Large intestine (tissue), 3 donors: ENCODE results near the gene FZD8. TPM values are rescaled to one million over a fixed set of nuclear protein-coding genes. Genes with fewer than 3 reads are reported as not detected.

Experiments
- DNase-seq, 2 donors: peaks; one replicate each; pipeline versions ENCODE4 v3.0.0 to v3.0.0-alpha.2; 2013
- H3K27ac ChIP-seq: one replicate; pipeline ENCODE4 v1.5.1; 2013; ENCODE audit warnings: low read length
- H3K27me3 ChIP-seq: 2 replicates; pipeline ENCODE4 v1.6.1; 2013; ENCODE audit warnings: low read length; ENCODE audit not compliant: control insufficient read depth, insufficient read depth
- H3K36me3 ChIP-seq: 2 replicates; pipeline ENCODE4 v1.6.1; 2013; ENCODE audit warnings: low read length; ENCODE audit not compliant: control insufficient read depth, insufficient read depth
- H3K4me1 ChIP-seq: one replicate; pipeline ENCODE4 v1.6.1; 2013; ENCODE audit warnings: low read length; ENCODE audit not compliant: control insufficient read depth, insufficient read depth
- H3K4me3 ChIP-seq: one replicate; pipeline ENCODE4 v1.5.1; 2013; ENCODE audit warnings: low read length
- H3K9me3 ChIP-seq: one replicate; pipeline ENCODE4 v1.6.1; 2013; ENCODE audit warnings: mild to moderate bottlenecking, low read depth, low read length, moderate library complexity; ENCODE audit not compliant: control insufficient read depth
- WGBS: methylation state at CpG from one replicate; pipeline ENCODE4 v1.1.5; 2013; ENCODE audit warnings: low lambda C conversion rate; ENCODE audit not compliant: insufficient coverage; 5-methylcytosine and 5-hydroxymethylcytosine counted together
- polyA plus RNA-seq: library from polyadenylated mRNA; unstranded; fragments of 120-200 nt; gene quantifications from one replicate; pipeline ENCODE4 v1.2.1, GENCODE V29; 2013

The FZD8 gene
- polyA plus RNA-seq, 1 donor, result 5.5 TPM

- no peaks in the 10 kb centered on the region for H3K36me3 ChIP-seq
- H3K4me3 ChIP-seq, result no peak overlapping the region
- no peak overlapping the region for H3K27ac ChIP-seq
- peaks cover 30% of the 10 kb centered on the region for H3K27me3 ChIP-seq
- peaks cover 3% of the 10 kb centered on the region for H3K9me3 ChIP-seq
- peak; percentile 43 to 56 for DNase-seq
- WGBS, result 19% methylated on average over 2 of the region's 6 CpGs
- H3K4me1 ChIP-seq, result no peaks in the 10 kb centered on the region
These were observed 6.5 kb downstream of the FZD8 start for GRCh38 chr10:35635576-35635975.

DNA sequence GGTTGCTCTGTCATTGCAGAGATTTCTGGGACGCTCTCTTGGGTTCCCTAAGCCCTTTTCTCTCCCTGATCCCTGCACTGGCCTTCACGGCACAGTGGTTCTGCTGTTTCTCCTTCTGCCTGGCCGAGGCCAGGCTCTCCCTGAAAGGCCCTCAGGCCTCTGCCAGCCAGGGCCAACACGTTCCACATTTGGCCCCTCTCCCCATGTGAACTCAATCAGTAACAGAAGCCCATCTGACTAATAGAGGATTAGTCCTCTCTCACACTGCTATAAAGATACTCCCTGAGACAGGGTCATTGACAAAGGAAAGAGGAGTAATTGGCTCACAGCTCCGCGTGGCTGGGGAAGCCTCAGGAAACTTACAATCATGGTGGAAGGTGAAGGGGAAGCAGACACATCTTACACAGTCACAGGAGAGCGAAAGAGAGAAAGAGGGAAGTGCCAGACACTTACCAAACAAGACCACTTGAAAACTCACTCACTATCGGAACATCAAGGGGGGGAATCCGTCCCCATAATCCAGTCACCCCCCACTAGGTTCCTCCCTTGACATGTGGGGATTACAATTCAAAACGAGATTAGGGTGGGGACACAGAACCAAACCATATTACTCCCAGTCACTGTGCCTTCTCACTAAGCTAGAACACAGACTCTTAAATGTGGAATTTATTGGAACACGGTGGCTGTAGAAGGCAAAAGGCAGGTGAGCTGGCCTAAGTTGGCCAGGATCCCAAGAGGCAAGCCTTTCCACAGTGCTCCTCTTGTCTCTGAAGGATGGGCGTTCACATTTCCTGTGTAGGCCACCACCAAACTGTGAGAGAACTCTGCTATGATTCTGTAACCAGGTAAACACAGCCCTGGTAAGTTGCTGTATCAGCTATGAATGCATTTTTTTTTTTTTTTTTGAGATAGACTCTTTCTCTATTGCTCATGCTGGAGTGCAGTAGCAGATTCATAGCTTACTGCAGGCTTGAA, 8.8 kb downstream of the FZD8 start:
- H3K27me3 ChIP-seq, result peaks cover 17% of the 10 kb centered on the region
- no peaks in the 10 kb centered on the region for H3K4me1 ChIP-seq
- DNase-seq, result no peak
- H3K4me3 ChIP-seq, result no peak overlapping the region
- no peak overlapping the region for H3K27ac ChIP-seq
- no CpG with 5 or more reads among the region's 12 CpGs for whole genome bisulfite sequencing
- H3K9me3 ChIP-seq, result no peaks in the 10 kb centered on the region
- H3K36me3 ChIP-seq, result no peaks in the 10 kb centered on the region

GRCh38 chr10:35632027-35632426, 10.1 kb downstream of the FZD8 start:
- Histone ChIP-seq H3K27ac (no peak overlapping the region), H3K9me3 (no peaks in the 10 kb centered on the region), H3K27me3 (peaks cover 6% of the 10 kb centered on the region), H3K4me1 (no peaks in the 10 kb centered on the region), H3K4me3 (no peak overlapping the region), H3K36me3 (no peaks in the 10 kb centered on the region)
- no peak for DNase-seq

GRCh38 chr10:35631404-35631803, 10.7 kb downstream of the FZD8 start:
- no peak overlapping the region for H3K4me3 ChIP-seq
- WGBS, result no CpG with 5 or more reads among the region's 1 CpG
- no peak for DNase-seq
- no peaks in the 10 kb centered on the region for H3K36me3 ChIP-seq
- no peaks in the 10 kb centered on the region for H3K4me1 ChIP-seq
- H3K9me3 ChIP-seq, result no peaks in the 10 kb centered on the region
- peaks cover 2% of the 10 kb centered on the region for H3K27me3 ChIP-seq
- no peak overlapping the region for H3K27ac ChIP-seq

DNA sequence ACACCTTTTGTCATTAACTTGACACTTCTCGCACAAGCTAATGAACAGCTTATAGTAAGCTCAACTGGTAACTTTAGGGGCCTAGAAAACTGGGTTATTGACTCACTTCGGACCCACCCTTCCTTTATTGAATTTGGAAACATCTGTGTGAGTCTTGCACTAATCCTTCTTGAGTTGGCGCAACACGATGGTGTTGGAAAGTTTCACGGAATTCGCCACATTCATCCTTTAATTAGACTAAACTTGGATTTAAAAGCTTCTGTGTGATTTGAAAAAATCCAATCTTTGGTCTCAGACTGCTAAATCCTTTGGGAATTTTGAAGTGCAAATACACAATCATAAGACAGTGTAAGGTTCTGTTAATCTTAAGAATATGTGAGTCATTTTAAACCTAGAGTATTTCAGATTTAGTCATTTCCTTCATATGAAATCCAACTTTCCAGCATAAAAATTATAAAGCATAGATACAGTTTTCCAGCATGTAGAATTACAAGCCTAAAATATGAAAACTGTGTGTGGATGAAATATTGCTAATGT, 15.1 kb downstream of the FZD8 start:
- H3K36me3 ChIP-seq, result no peaks in the 10 kb centered on the region
- no peaks in the 10 kb centered on the region for H3K4me1 ChIP-seq
- no peak overlapping the region for H3K27ac ChIP-seq
- H3K4me3 ChIP-seq, result no peak overlapping the region
- no peak for DNase-seq
- H3K27me3 ChIP-seq, result peaks cover 2% of the 10 kb centered on the region
- no peaks in the 10 kb centered on the region for H3K9me3 ChIP-seq
- 40% methylated on average over 1 of the region's 6 CpGs for WGBS

DNA sequence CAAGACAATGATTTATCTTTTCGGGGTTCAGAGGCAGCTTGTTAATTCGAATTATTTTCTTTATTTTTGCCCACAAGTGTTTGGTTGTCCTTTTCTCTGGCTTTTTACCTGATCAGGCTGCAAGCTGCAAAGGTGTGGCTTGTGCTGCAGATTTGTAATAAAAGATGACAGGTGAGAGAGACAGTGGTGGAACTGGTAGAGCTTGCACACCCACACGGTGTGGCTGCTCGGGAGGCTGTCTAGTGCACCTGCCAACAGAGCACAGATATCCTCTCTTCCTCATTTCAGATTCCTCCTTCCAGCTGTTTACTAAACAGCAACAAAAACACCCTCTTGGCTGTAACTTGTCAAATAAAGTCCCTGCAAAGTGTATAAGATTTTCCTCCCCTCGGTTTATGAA, 27.8 kb downstream of the FZD8 start:
- 87% methylated on average over 3 of the region's 5 CpGs for WGBS

DNA sequence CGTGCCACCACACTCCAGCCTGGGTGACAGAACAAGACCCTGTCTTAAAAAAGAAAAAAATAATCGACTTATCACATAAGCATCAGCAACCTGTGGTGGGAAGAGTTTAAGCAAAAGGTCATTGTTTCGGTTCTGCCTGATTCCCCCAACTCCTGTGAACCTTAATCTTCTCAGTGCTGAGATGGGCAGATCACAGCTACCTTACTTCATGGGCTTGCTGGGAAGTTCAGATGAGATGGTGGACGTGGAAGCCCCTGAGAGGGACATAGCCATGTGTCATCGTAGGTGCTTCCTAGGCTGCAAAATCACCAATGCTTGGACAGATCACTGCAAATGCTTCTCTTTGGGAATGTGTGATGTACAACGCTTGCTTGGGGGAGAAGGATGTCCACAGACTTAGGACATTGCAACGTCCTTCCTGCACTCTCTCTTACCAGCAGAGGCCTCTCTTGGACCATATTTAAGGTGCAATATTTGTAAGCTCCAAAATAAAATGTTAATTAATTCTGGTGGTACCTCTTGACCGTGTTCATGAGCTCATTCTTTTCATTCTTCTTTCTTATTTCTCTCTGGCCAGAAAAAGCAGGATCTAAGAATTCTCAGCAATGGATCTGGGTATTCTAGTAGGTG, 28.4 kb downstream of the FZD8 start:
- Histone ChIP-seq H3K27ac (no peak overlapping the region), H3K9me3 (no peaks in the 10 kb centered on the region), H3K4me3 (no peak overlapping the region), H3K4me1 (no peaks in the 10 kb centered on the region), H3K36me3 (no peaks in the 10 kb centered on the region), H3K27me3 (peaks cover 12% of the 10 kb centered on the region)
- no peak for DNase-seq
- WGBS, result 100% methylated on average over 1 of the region's 8 CpGs

More for the DNA sequence above, 27.8 kb downstream of the FZD8 start:
- peaks cover 7% of the 10 kb centered on the region for H3K27me3 ChIP-seq
- H3K4me3 ChIP-seq, result no peak overlapping the region
- H3K4me1 ChIP-seq, result no peaks in the 10 kb centered on the region
- H3K27ac ChIP-seq, result no peak overlapping the region
- H3K36me3 ChIP-seq, result no peaks in the 10 kb centered on the region
- H3K9me3 ChIP-seq, result no peaks in the 10 kb centered on the region
- DNase-seq, result no peak

DNA sequence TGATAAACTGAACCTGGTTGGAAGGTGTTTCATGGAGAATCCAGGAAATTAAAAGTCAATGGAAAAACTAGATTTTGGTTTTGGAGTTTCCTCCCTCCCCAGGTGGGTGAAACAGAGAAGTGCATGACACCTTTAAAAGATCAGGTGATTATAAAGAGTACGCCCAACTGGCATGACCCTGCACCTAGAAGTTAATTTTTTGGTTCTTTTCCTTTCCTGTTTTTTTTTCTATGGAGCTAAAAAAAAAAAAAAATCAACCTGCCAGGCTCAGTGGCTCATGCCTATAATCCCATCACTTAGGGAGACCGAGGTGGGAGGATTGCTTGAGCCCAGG, 29.0 kb downstream of the FZD8 start:
- H3K36me3 ChIP-seq, result no peaks in the 10 kb centered on the region
- peaks cover 4% of the 10 kb centered on the region for H3K9me3 ChIP-seq
- no peak overlapping the region for H3K27ac ChIP-seq
- WGBS, result no CpG with 5 or more reads among the region's 2 CpGs
- H3K4me1 ChIP-seq, result no peaks in the 10 kb centered on the region
- no peak overlapping the region for H3K4me3 ChIP-seq
- H3K27me3 ChIP-seq, result peaks cover 18% of the 10 kb centered on the region
- DNase-seq, result no peak

DNA sequence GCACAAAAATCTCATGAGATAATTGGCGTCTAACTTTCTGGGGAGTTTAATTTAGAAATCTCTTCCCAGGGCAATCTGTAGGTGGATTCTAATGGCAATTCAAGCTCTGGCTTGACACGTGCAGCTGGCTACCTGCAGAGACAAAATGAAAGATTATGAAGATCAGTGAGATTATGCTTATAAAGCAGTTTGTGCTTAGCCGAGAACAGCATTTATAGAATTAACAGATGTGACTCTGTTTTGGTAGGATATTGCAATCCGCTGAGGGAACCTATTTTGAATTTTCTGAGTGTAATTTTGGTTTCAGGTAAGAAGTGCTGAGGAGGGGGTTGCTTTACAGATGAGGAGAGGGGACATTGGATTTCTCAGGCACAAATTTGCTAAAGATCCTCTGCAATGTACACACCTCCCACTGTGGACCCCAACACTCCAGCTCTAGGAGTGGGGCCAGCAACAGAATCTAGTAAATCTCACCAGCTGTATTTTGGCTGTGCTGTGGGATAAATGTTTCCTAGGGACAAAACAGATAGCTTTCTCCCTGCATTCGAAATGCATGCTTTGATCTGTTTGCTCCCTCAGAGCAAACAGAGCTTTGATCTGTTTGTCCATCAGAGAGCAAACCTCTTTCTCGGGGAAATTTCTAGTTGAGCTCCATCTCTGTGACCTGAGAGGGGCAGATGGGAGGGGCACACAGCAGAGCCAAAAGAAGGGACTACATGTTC, 29.6 kb downstream of the FZD8 start:
- H3K36me3 ChIP-seq, result no peaks in the 10 kb centered on the region
- DNase-seq, result no peak
- H3K9me3 ChIP-seq, result peaks cover 6% of the 10 kb centered on the region
- peaks cover 23% of the 10 kb centered on the region for H3K27me3 ChIP-seq
- no CpG with 5 or more reads among the region's 6 CpGs for WGBS
- no peaks in the 10 kb centered on the region for H3K4me1 ChIP-seq
- H3K27ac ChIP-seq, result no peak overlapping the region
- H3K4me3 ChIP-seq, result no peak overlapping the region

GRCh38 chr10:35611750-35612149, 30.3 kb downstream of the FZD8 start:
- peaks cover 31% of the 10 kb centered on the region for H3K27me3 ChIP-seq
- DNase-seq, result no peak
- WGBS, result no CpG with 5 or more reads among the region's 6 CpGs
- no peaks in the 10 kb centered on the region for H3K36me3 ChIP-seq
- no peaks in the 10 kb centered on the region for H3K4me1 ChIP-seq
- no peak overlapping the region for H3K4me3 ChIP-seq
- H3K9me3 ChIP-seq, result peaks cover 6% of the 10 kb centered on the region
- no peak overlapping the region for H3K27ac ChIP-seq
